ENCODE results near the gene SHROOM2.

The SHROOM2 gene

GRCh38 chrX:9821572-9821971, 35.3 kb downstream of the SHROOM2 start:
- TF ChIP-seq, protein P1, sequence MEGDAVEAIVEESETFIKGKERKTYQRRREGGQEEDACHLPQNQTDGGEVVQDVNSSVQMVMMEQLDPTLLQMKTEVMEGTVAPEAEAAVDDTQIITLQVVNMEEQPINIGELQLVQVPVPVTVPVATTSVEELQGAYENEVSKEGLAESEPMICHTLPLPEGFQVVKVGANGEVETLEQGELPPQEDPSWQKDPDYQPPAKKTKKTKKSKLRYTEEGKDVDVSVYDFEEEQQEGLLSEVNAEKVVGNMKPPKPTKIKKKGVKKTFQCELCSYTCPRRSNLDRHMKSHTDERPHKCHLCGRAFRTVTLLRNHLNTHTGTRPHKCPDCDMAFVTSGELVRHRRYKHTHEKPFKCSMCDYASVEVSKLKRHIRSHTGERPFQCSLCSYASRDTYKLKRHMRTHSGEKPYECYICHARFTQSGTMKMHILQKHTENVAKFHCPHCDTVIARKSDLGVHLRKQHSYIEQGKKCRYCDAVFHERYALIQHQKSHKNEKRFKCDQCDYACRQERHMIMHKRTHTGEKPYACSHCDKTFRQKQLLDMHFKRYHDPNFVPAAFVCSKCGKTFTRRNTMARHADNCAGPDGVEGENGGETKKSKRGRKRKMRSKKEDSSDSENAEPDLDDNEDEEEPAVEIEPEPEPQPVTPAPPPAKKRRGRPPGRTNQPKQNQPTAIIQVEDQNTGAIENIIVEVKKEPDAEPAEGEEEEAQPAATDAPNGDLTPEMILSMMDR (IDR thresholded peaks at IDR 0.05; ENCODE audit: low read depth, low read length), result no peak
- DNase-seq (ENCODE audit: extremely low read depth, low read depth), result no peak

- TF ChIP-seq, protein P1 (IDR thresholded peaks at IDR 0.05; ENCODE audit: low read depth, low read length), result no peak
- DNase-seq (ENCODE audit: extremely low read depth, low read depth), result no peak
These were observed 38.3 kb downstream of the SHROOM2 start for GRCh38 chrX:9824554-9824953.

GRCh38 chrX:9825129-9825790, 39.0 kb downstream of the SHROOM2 start:
- TF ChIP-seq, protein P1 (IDR thresholded peaks at IDR 0.05; ENCODE audit: low read depth, low read length), result no peak
- DNase-seq (ENCODE audit: extremely low read depth, low read depth), result no peak

GRCh38 chrX:9825966-9826365, 39.7 kb downstream of the SHROOM2 start:
- DNase-seq (ENCODE audit: extremely low read depth, low read depth), result no peak
- TF ChIP-seq, protein P1 (IDR thresholded peaks at IDR 0.05; ENCODE audit: low read depth, low read length), result no peak

GRCh38 chrX:9829308-9830267, 43.4 kb downstream of the SHROOM2 start:
- TF ChIP-seq, protein P1 (IDR thresholded peaks at IDR 0.05; ENCODE audit: low read depth, low read length), result no peak
- DNase-seq (ENCODE audit: extremely low read depth, low read depth), result no peak

- DNase-seq (ENCODE audit: extremely low read depth, low read depth), result no peak
- TF ChIP-seq, protein P1 (IDR thresholded peaks at IDR 0.05; ENCODE audit: low read depth, low read length), result no peak
These were observed 46.6 kb downstream of the SHROOM2 start for GRCh38 chrX:9832811-9833210.
